ENCODE data around the gene IL9R. TPM values are rescaled to one million over a fixed set of nuclear protein-coding genes. Genes with fewer than 3 reads are reported as not detected.

IL9R gene
- total and polyA plus RNA-seq, 9 of the 15 experiments (the other 6 are each of a cell fraction or from before 2014, with no cell fraction given): 0.58 to 2.7 (median 1.6) TPM

- no peak for TF ChIP-seq KHSRP (IDR thresholded peaks at IDR 0.05)
- TF ChIP-seq BMI1 (IDR thresholded peaks at IDR 0.05; ENCODE audit: low read length): no peak
- TF ChIP-seq SMARCA4 (IDR thresholded peaks at IDR 0.05): no peak
- TF ChIP-seq ZNF282 (CRISPR knock-in tag; IDR thresholded peaks at IDR 0.05): no peak
- TF ChIP-seq ZNF77 (CRISPR knock-in tag; IDR thresholded peaks at IDR 0.05): no peak
- no peak for TF ChIP-seq SIRT6 (IDR thresholded peaks at IDR 0.05; ENCODE audit: low read depth, low read length)
- TF ChIP-seq ZKSCAN8 (CRISPR knock-in tag; IDR thresholded peaks at IDR 0.05): no peak
- no peak for TF ChIP-seq CBFA2T3 (IDR thresholded peaks at IDR 0.05)
- TF ChIP-seq POLR2H (tag; IDR thresholded peaks at IDR 0.05; ENCODE audit: low read depth): no peak
- no peak for TF ChIP-seq ATF1 (CRISPR knock-in tag; IDR thresholded peaks at IDR 0.05)
- no peak for TF ChIP-seq ATF1 (tag; IDR thresholded peaks at IDR 0.05)
- no peak for TF ChIP-seq ZNF277 (CRISPR knock-in tag; IDR thresholded peaks at IDR 0.05; ENCODE audit: borderline replicate concordance)
- TF ChIP-seq TCF7L2 (IDR thresholded peaks at IDR 0.05; ENCODE audit: low read depth, low read length): no peak
- TF ChIP-seq RFX7 (CRISPR knock-in tag; IDR thresholded peaks at IDR 0.05): no peak
- TF ChIP-seq PRDM10 (IDR thresholded peaks at IDR 0.05; ENCODE audit: partially characterized antibody): no peak
- TF ChIP-seq THRAP3 (IDR thresholded peaks at IDR 0.05; ENCODE audit: borderline replicate concordance): peak; percentile 71; the same call in 1 of the 2 replicates
- no peak for TF ChIP-seq ZNF354B (CRISPR knock-in tag; IDR thresholded peaks at IDR 0.05)
- TF ChIP-seq DNMT1 (IDR thresholded peaks at IDR 0.05): no peak
- TF ChIP-seq PKNOX1 (IDR thresholded peaks at IDR 0.05): no peak
- TF ChIP-seq ZNF740 (CRISPR knock-in tag; IDR thresholded peaks at IDR 0.05): no peak
- TF ChIP-seq ZNF740 (tag; IDR thresholded peaks at IDR 0.05): no peak
- no peak for TF ChIP-seq MCM5 (IDR thresholded peaks at IDR 0.05; ENCODE audit: low read depth)
- no peak for TF ChIP-seq ZNF785 (CRISPR knock-in tag; IDR thresholded peaks at IDR 0.05)
- TF ChIP-seq ZNF707 (CRISPR knock-in tag; conservative IDR thresholded peaks at IDR 0.05): no peak
- no peak for TF ChIP-seq NRF1 (conservative IDR thresholded peaks at IDR 0.05 in 1 of 2, IDR thresholded peaks at IDR 0.05 in 1 of 2)
- no peak for TF ChIP-seq U2AF2 (optimal IDR thresholded peaks at IDR 0.05; ENCODE audit: low read depth, low read length)
- TF ChIP-seq IFI16 (CRISPR knock-in tag; IDR thresholded peaks at IDR 0.05): no peak
- no peak for TF ChIP-seq ZNF174 (CRISPR knock-in tag; IDR thresholded peaks at IDR 0.05)
Observed at GRCh38 chrX:156008915-156009314, 11.4 kb downstream of the IL9R start (continued).
